H1 (cell line): Measurements from ENCODE around the gene VAPB. TPM values are rescaled to one million over a fixed set of nuclear protein-coding genes. Genes with fewer than 3 reads are reported as not detected.

Experiments
- CTCF ChIA-PET: fragments of 300-600 bp; sonication (Branson Sonifier 250); formaldehyde crosslinking; loops from one replicate; lab custom pipeline; 2021; ENCODE audit not compliant: partially characterized antibody; lab: Charles Lee
- POLR2A ChIA-PET: fragments of 300-600 bp; sonication (Branson Sonifier 250); formaldehyde crosslinking; loops from one replicate; lab custom pipeline; 2021; ENCODE audit warnings: inconsistent platforms; ENCODE audit not compliant: partially characterized antibody; lab: Charles Lee
- DNase-seq, 2 experiments: peaks; one replicate each; pipeline versions ENCODE4 v3.0.0 to v3.0.0-alpha.2; 2010 to 2022; ENCODE audit warnings: low spot score in 2 of 2, low read depth in 1 of 2, mixed read lengths in 1 of 2
- FAIRE-seq: peaks from 2 replicates; lab custom pipeline; 2011; peaks lifted over from hg19 to GRCh38; lab: Jason Lieb, UNC
- H2AFZ ChIP-seq: 2 replicates; pipeline ENCODE4 v1.8.1; 2012; ENCODE audit warnings: low read length, inconsistent platforms
- H2AK5ac ChIP-seq: 2 replicates; pipeline ENCODE4 v1.6.1; 2013; ENCODE audit warnings: low read depth, low read length
- H2BK120ac ChIP-seq: replicated peaks from 2 replicates; pipeline ENCODE3; 2013; ENCODE audit warnings: low read depth, low read length, inconsistent platforms
- H2BK12ac ChIP-seq: 2 replicates; pipeline ENCODE4 v1.6.1; 2013; ENCODE audit warnings: low read depth, low read length
- H2BK15ac ChIP-seq: 2 replicates; pipeline ENCODE4 v1.6.1; 2013; ENCODE audit warnings: low read length
- H2BK20ac ChIP-seq: 2 replicates; pipeline ENCODE4 v1.6.1; 2013; ENCODE audit warnings: low read length
- H2BK5ac ChIP-seq: 2 replicates; pipeline ENCODE4 v1.6.1; 2013; ENCODE audit warnings: low read depth, low read length
- H3K14ac ChIP-seq: 2 replicates; pipeline ENCODE4 v1.6.1; 2013; ENCODE audit warnings: inconsistent platforms; ENCODE audit not compliant: insufficient read length
- H3K18ac ChIP-seq: 2 replicates; pipeline ENCODE4 v1.6.1; 2013; ENCODE audit warnings: low read length; ENCODE audit errors: extremely low read depth
- H3K23ac ChIP-seq: 2 replicates; pipeline ENCODE4 v1.6.1; 2013; ENCODE audit warnings: inconsistent platforms; ENCODE audit not compliant: insufficient read length
- H3K23me2 ChIP-seq: 2 replicates; pipeline ENCODE4 v1.6.1; 2013; ENCODE audit warnings: low read depth, low read length
- H3K27ac ChIP-seq: 2 replicates; pipeline ENCODE4 v1.6.1; 2011; ENCODE audit warnings: low read depth, low read length, inconsistent platforms
- H3K27me3 ChIP-seq, 4 experiments: replicated peaks in 1 of 4; 1 replicate in 1 of 4; 2 replicates in 3 of 4; pipeline versions ENCODE4 v1.6.1 to v1.8.1; 2011 to 2013; ENCODE audit warnings: low read length in 3 of 4, mild to moderate bottlenecking in 3 of 4, inconsistent platforms in 2 of 4, mixed read lengths in 2 of 4, moderate library complexity in 1 of 4; ENCODE audit not compliant: control insufficient read depth in 3 of 4, insufficient read depth in 3 of 4; ENCODE audit errors: extremely low read depth in 1 of 4
- H3K36me3 ChIP-seq, 4 experiments: 2 replicates each; pipeline versions ENCODE4 v1.6.1 to v1.8.1; 2011 to 2013; ENCODE audit warnings: mild to moderate bottlenecking in 4 of 4, low read length in 3 of 4, moderate library complexity in 2 of 4, control low read depth in 1 of 4, inconsistent platforms in 1 of 4; ENCODE audit not compliant: insufficient read depth in 4 of 4, control insufficient read depth in 2 of 4
- H3K4ac ChIP-seq: replicated peaks from 2 replicates; pipeline ENCODE3; 2013; ENCODE audit warnings: low read length, low read depth, mixed read lengths, inconsistent platforms; ENCODE audit not compliant: insufficient read length
- H3K4me1 ChIP-seq, 4 experiments: replicated peaks in 1 of 4; 1 replicate in 1 of 4; 2 replicates in 3 of 4; pipeline versions ENCODE4 v1.6.1 to v1.8.1; 2011 to 2013; ENCODE audit warnings: low read length in 3 of 4, inconsistent platforms in 2 of 4, mixed read lengths in 1 of 4; ENCODE audit not compliant: insufficient read depth in 4 of 4, control insufficient read depth in 3 of 4
- H3K4me2 ChIP-seq, 2 experiments: 2 replicates each; pipeline versions ENCODE4 v1.6.1 to v1.8.1; 2011 to 2013; ENCODE audit warnings: low read depth in 2 of 2, low read length in 2 of 2, control low read depth in 1 of 2, inconsistent platforms in 1 of 2, mild to moderate bottlenecking in 1 of 2; ENCODE audit not compliant: insufficient read depth in 1 of 2
- H3K4me3 ChIP-seq, 4 experiments: fragments of 200-600, 300-600 bp in 1 of 4; sonication (generic), shearing (Covaris generic), sonication (Bioruptor Twin) in 1 of 4; 2 replicates each; pipeline versions ENCODE4 v1.5.1 to v1.8.1; 2011 to 2016; ENCODE audit warnings: low read length in 4 of 4, low read depth in 3 of 4, control low read depth in 2 of 4, inconsistent platforms in 2 of 4, mild to moderate bottlenecking in 2 of 4, mixed read lengths in 1 of 4, moderate library complexity in 1 of 4; ENCODE audit not compliant: insufficient read depth in 2 of 4; ENCODE audit errors: extremely low read depth in 1 of 4
- H3K56ac ChIP-seq: replicated peaks from 2 replicates; pipeline ENCODE3; 2013; ENCODE audit warnings: low read depth, mild to moderate bottlenecking, mixed read lengths, low read length, inconsistent platforms; ENCODE audit not compliant: insufficient read length
- H3K79me1 ChIP-seq: 2 replicates; pipeline ENCODE4 v1.6.1; 2013; ENCODE audit warnings: low read depth, low read length, control low read depth
- H3K79me2 ChIP-seq, 2 experiments: 2 replicates each; pipeline versions ENCODE4 v1.6.1 to v1.8.1; 2012 to 2013; ENCODE audit warnings: low read length in 2 of 2, mild to moderate bottlenecking in 2 of 2, inconsistent platforms in 1 of 2; ENCODE audit not compliant: insufficient read depth in 2 of 2, control insufficient read depth in 1 of 2
- H3K9ac ChIP-seq, 4 experiments: replicated peaks in 1 of 4; 1 replicate in 1 of 4; 2 replicates in 3 of 4; pipeline versions ENCODE4 v1.6.1 to v1.8.1; 2011 to 2013; ENCODE audit warnings: low read depth in 3 of 4, low read length in 3 of 4, control low read depth in 2 of 4, mild to moderate bottlenecking in 2 of 4, moderate library complexity in 2 of 4, inconsistent platforms in 1 of 4; ENCODE audit errors: extremely low read depth in 1 of 4
- H3K9me3 ChIP-seq, 2 experiments: 2 replicates each; pipeline versions ENCODE4 v1.6.1 to v1.8.1; 2012 to 2013; ENCODE audit warnings: mild to moderate bottlenecking in 2 of 2, moderate library complexity in 2 of 2, control low read depth in 1 of 2, inconsistent platforms in 1 of 2, low read depth in 1 of 2, low read length in 1 of 2, mixed read lengths in 1 of 2; ENCODE audit not compliant: insufficient read depth in 2 of 2
- H4K20me1 ChIP-seq, 2 experiments: replicated peaks in 1 of 2; 2 replicates each; pipeline versions ENCODE3 to v1.8.1; 2011 to 2013; ENCODE audit warnings: inconsistent platforms in 2 of 2, low read length in 2 of 2, mild to moderate bottlenecking in 1 of 2; ENCODE audit not compliant: insufficient read depth in 2 of 2, control insufficient read depth in 1 of 2
- H4K5ac ChIP-seq: 2 replicates; pipeline ENCODE4 v1.6.1; 2013; ENCODE audit warnings: low read length, low read depth, mixed read lengths, inconsistent platforms; ENCODE audit not compliant: insufficient read length
- H4K8ac ChIP-seq: 2 replicates; pipeline ENCODE4 v1.8.0; 2013; ENCODE audit warnings: mild to moderate bottlenecking, moderate library complexity, low read length, inconsistent platforms; ENCODE audit not compliant: insufficient read depth; ENCODE audit errors: extremely low read depth
- H4K91ac ChIP-seq: replicated peaks from 2 replicates; pipeline ENCODE3; 2013; ENCODE audit warnings: low read length, mixed read lengths, inconsistent platforms; ENCODE audit not compliant: insufficient read length
- EGR1 ChIP-seq: IDR thresholded peaks from 2 replicates; pipeline ENCODE4 v1.6.1; 2011; ENCODE audit warnings: low read depth, low read length, borderline replicate concordance
- SIX5 ChIP-seq: IDR thresholded peaks from 2 replicates; pipeline ENCODE4 v1.6.1; 2011; ENCODE audit warnings: mild to moderate bottlenecking, low read depth, low read length
- SP4 ChIP-seq: IDR thresholded peaks from 2 replicates; pipeline ENCODE4 v1.6.1; 2012; ENCODE audit warnings: low read length, inconsistent platforms
- WGBS, 2 experiments: shearing (Covaris generic) in 1 of 2; methylation state at CpG; one replicate each; pipeline versions ENCODE4 v1.1.6 to v1.1.7; 2013 to 2015; ENCODE audit warnings: low lambda C conversion rate in 2 of 2, mixed read lengths in 2 of 2, inconsistent platforms in 1 of 2, low coverage in 1 of 2, missing lambda C conversion rate in 1 of 2; ENCODE audit not compliant: insufficient replicate concordance in 2 of 2, insufficient coverage in 1 of 2, insufficient read length in 1 of 2; ENCODE audit errors: extremely low coverage in 1 of 2, missing lambda C conversion rate in 1 of 2; 5-methylcytosine and 5-hydroxymethylcytosine counted together
- polyA plus RNA-seq, 7 experiments: library from polyadenylated mRNA; depleted of rRNA in 3 of 7; stranded (reverse) in 5 of 7; unstranded in 2 of 7; fragments of >200 nt in 5 of 7; fragments of 200-250 nt in 2 of 7; gene quantifications; 1 replicate in 5 of 7; 2 replicates in 1 of 7; 4 replicates in 1 of 7; pipeline versions ENCODE4 v1.2.1 to v1.2.3, GENCODE V29; 2011 to 2013; ENCODE audit warnings: missing spikeins in 2 of 7, mixed read lengths in 2 of 7
- total RNA-seq: library from RNA; stranded (reverse); fragmentation: NEBNext Ultra II Directional; extraction: Animal tissue kit (Norgen Biotek cat#: 25700); gene quantifications from 2 replicates; pipeline ENCODE4 v1.2.1, GENCODE V29; 2021

Gene VAPB
- total and polyA plus RNA-seq, 2 of the 8 experiments (the other 6 are each of a cell fraction or from before 2014, with no cell fraction given) = 24.4 to 62.8 TPM

DNA sequence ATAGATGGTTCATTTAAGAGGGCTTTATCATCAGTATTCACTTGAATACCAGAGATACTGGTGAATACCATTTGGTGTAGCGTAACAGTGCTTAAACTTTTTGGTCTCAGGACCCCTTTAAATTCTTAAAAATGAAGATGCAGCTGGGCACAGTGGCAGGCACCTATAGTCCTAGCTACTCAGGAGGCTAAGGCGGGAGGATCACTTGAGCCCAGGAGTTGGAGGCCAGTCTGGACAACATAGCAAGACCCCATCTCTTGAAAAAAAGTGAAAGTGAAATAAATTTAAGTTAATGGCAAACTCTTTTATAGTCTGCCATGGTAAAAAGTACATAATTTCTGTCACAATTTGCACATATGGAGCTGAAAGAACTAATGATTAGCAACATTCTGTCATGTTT, 39.3 kb downstream of the VAPB start:
- Histone ChIP-seq H3K4ac (no peak overlapping the region), H3K79me1 (peaks cover 9% of the 10 kb centered on the region), H3K9ac (no peak overlapping the region), H3K14ac (no peak overlapping the region), H2BK12ac (no peak overlapping the region), H3K4me3 (no peak overlapping the region), H3K27ac (no peak overlapping the region), H3K27me3 (no peaks in the 10 kb centered on the region), H4K20me1 (no peaks in the 10 kb centered on the region), H3K9me3 (peaks cover 9 to 10% of the 10 kb centered on the region in 2 experiments; a peak in 3 of 4 replicates), H2AK5ac (no peak overlapping the region), H2AFZ (no peak overlapping the region), H3K23ac (no peak overlapping the region), H4K91ac (no peak overlapping the region), H3K36me3 (peaks cover 0 to 10% (median 3%) of the 10 kb centered on the region in 4 experiments; a peak in 2 of 8 replicates), H4K8ac (no peak overlapping the region), H3K23me2 (no peaks in the 10 kb centered on the region), H3K56ac (no peak overlapping the region), H3K18ac (no peak overlapping the region), H4K5ac (no peak overlapping the region), H3K4me1 (peaks cover 0 to 13% (median 11%) of the 10 kb centered on the region in 4 experiments; a peak in 5 of 7 replicates), H2BK15ac (no peak overlapping the region), H3K4me2 (no peak overlapping the region), H2BK120ac (no peak overlapping the region), H2BK20ac (no peak overlapping the region), H2BK5ac (no peak overlapping the region), H3K79me2 (peaks cover 7 to 78% of the 10 kb centered on the region in 2 experiments; a peak in 3 of 4 replicates)
- DNase-seq (no peak), FAIRE-seq (no peak)
- POLR2A ChIA-PET = no interaction called here
- WGBS, 2 experiments = 94% methylated on average over 2 of the region's 2 CpGs; no CpG with 5 or more reads in 1 of the 2 experiments
- TF ChIP-seq SIX5 (no peak), EGR1 (no peak), SP4 (no peak)
- CTCF ChIA-PET = interaction anchor here (0.6 to 1.7 kb wide), 5 partner anchors 10 to 108 kb away, joined by 3 to 9 read pairs (median 3); no protein-coding TSS in a partner anchor
